HG02970 (cell line): ENCODE data around the gene ZMYND15.
"Not testable (repeated sequence)": the region's sequence is repeated elsewhere in the genome, so short reads cannot be mapped to it uniquely, and the experiment has no call there.

ENCODE experiments used
- ATAC-seq: cut with Tn5 transposase; IDR thresholded peaks from one replicate; pipeline ENCODE4 v1.9.1; 2021; ENCODE audit warnings: mild to moderate bottlenecking, moderate library complexity, moderate number of reproducible peaks; ENCODE audit not compliant: unreplicated experiment, low FRiP score

ZMYND15 gene

GRCh38 chr17:4714340-4715062 is 25.1 kb upstream of the ZMYND15 start:
- not testable (repeated sequence) for ATAC-seq

- no peak for ATAC-seq
Measured at GRCh38 chr17:4715063-4715744, 24.4 kb upstream of the ZMYND15 start.

GRCh38 chr17:4716081-4716480 is 23.6 kb upstream of the ZMYND15 start:
- ATAC-seq: no peak

- no peak for ATAC-seq
Measured at GRCh38 chr17:4717791-4718190, 21.8 kb upstream of the ZMYND15 start.

- no peak for ATAC-seq
Measured at GRCh38 chr17:4718276-4718675, 21.4 kb upstream of the ZMYND15 start.

GRCh38 chr17:4719146-4719545 is 20.5 kb upstream of the ZMYND15 start:
- ATAC-seq: no peak

GRCh38 chr17:4719684-4720221 is 19.9 kb upstream of the ZMYND15 start:
- no peak for ATAC-seq

- no peak for ATAC-seq
Measured at GRCh38 chr17:4720787-4721186, 18.8 kb upstream of the ZMYND15 start.

GRCh38 chr17:4721203-4722135 is 18.2 kb upstream of the ZMYND15 start:
- ATAC-seq: no peak

GRCh38 chr17:4722678-4723240 is 16.9 kb upstream of the ZMYND15 start:
- no peak for ATAC-seq

GRCh38 chr17:4724650-4725049 is 15.0 kb upstream of the ZMYND15 start:
- no peak for ATAC-seq

- ATAC-seq: no peak
Measured at GRCh38 chr17:4725646-4726310, 13.9 kb upstream of the ZMYND15 start.

GRCh38 chr17:4728124-4728523 is 11.5 kb upstream of the ZMYND15 start:
- no peak for ATAC-seq

- no peak for ATAC-seq
Measured at GRCh38 chr17:4733073-4733531, 6.5 kb upstream of the ZMYND15 start.

- no peak for ATAC-seq
Measured at GRCh38 chr17:4734857-4735475, 4.7 kb upstream of the ZMYND15 start.

GRCh38 chr17:4735876-4736651 is 3.6 kb upstream of the ZMYND15 start:
- ATAC-seq: no peak

GRCh38 chr17:4738136-4739121 is 1.2 kb upstream of the ZMYND15 start:
- no peak for ATAC-seq

- no peak for ATAC-seq
Measured at GRCh38 chr17:4740025-4740351, 355 bp downstream of the ZMYND15 start.
